SIG-M5 treated with dmso at 0.1 percent for 504 hours (cell line): ENCODE data around the gene RLBP1.

Experiments used
- DNase-seq: peaks from one replicate; lab custom pipeline; 2025; ENCODE audit not compliant: unreplicated experiment; lab: John Stamatoyannopoulos, UW

The RLBP1 gene

DNA sequence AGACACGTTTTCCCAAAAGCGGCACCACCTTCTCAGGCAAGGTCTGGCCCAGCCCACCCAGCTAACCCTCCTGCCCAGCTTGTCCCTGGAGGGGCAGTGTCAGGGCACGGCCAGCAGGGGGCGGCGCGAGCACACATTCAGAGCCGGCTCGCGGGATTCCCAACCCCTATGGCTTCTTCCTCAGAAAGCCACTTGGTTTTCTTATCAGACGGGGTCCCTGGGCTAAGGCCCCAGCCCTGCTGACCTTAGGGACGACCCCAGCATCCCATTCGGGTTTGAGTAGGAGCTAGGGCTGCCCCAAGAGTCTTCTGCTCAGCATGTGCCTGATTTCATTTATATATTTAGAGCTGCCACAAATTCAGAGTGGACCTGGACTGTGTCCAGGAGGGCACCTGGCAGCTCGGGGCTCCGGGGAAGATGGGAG is 14.5 kb downstream of the RLBP1 start:
- peak; percentile 49 for DNase-seq

GRCh38 chr15:89205991-89206585 is 15.3 kb downstream of the RLBP1 start:
- DNase-seq: no peak

DNA sequence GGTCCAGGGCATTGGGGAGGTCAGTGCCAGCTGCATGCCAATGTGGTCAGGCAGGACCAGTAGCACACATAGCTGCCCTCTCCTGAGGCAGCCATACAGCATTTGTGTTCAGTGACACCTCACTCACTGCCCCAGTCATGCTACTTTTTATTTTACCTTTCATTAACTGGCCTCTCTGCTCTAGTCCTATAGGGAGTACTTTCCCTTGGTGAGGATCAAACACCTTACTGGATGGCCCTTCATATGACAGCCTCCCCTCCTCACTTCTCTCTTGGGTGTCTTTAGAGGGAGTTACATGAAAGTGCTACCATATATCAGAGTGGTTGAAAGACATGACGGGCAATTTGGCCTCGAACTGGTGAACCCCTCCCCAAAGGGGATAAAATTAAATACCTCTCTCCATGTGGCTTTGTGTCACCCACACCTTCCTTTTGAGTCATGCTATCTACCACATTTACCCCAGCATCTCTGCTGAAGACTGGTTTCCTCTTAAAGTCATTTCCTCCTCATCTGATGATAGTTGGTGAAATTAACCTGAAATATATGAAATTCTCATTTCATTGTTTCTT is 17.6 kb downstream of the RLBP1 start:
- DNase-seq: no peak

DNA sequence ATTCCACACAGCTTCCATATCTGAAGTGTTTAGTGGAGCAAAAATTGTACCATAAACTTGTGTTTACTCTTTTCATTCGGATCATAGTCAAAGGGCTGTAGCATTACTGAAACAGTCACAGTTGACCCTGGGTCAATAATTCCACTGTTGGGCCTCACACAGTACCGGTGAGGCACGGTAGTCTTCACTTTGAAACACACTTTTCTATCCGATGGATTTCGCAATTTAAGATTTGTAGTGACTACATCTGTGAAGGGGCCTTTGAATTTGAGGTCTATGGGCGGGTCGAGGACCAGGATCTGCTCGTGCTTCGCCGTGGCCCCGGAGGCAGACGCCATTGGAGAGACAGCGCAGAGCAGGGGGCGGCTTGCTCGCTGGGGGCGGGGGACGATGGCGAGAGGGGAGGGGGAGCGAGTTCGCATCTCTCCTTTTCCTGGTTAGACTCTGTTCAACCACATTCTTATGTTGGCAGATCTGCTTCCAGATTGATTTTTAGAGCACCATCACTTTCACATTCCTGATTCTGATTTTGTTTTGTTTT is 19.8 kb downstream of the RLBP1 start:
- DNase-seq: no peak

DNA sequence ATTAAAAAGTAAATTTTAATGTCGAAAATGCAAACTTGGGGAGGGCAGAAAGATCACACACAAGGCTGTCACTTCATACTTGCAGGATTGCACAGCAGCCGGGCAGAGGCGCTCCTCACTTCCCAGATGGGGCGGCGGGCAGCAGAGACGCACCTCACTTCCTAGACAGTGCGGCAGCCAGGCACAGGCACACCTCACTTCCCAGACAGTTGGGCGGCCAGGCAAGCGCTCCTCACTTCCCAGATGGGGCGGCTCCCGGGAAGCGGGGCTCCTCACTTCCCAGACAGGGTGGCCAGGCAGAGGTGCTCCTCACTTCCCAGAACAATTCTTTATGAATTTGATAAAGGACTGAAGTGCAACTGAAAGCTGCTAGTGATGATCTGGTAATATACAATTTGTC is 21.2 kb downstream of the RLBP1 start:
- DNase-seq: no peak

- no peak for DNase-seq
These were observed 21.6 kb downstream of the RLBP1 start for GRCh38 chr15:89199746-89200145.

DNA sequence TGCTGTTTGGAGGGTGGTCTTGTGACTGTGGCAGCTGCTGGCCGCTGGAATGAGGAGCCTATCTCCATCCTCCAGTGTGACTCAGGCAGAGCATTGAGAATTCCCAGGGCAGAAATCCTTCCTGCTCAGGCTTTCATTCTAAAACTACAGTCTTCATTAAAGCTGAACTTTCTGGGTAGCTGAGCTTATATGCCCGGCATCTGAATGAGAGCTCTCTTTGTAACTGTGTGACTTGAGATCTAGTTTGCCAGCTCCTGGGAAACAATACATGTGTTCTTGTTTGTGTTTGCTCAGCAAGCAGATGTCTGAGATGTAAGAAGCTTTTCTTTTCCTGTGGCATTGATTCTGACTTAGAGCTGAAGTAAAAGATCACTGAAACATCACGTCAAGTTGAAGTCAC is 22.4 kb downstream of the RLBP1 start:
- no peak for DNase-seq

GRCh38 chr15:89198196-89198595 is 23.2 kb downstream of the RLBP1 start:
- no peak for DNase-seq

GRCh38 chr15:89197503-89197971 is 23.8 kb downstream of the RLBP1 start:
- DNase-seq: peak; percentile 3

DNA sequence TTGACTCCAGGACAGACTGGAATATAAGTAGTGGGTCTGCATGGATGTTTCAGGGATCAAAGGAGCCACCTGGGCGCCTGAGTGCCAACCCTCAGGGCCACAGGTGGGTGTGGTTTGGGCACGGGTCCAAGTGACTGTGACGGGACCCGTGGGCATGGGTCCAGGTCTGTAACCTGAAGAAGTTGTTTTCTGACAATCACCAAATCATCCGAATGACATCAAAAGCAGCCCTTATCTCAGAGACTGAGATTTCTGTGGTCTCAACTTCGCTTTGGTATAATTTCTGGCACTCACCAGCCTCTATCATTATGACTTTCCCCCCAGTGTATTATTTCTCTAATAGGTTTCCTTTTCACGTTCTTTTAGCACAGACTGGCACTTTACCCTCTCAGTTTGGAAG is 24.4 kb downstream of the RLBP1 start:
- DNase-seq: no peak

DNA sequence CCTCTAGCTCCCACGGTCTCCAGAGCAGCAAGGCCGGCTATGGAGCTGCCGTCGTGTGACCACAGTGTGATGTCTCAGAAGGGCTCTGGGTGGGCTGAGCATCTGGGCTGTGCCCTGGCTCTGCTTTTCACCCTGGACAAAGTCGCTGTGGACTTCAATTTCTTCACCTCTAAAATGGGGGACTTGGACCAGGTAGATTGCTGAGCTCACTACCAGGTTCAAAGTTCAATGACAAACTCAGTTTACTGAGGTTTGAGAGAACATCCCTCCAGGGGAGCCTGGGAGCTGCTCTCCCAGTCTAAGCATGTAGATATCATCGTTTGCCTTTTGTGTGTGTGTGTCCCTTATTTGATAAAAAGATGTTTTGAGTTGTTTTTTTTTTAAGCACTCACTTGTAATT is 25.1 kb downstream of the RLBP1 start:
- DNase-seq: no peak

DNA sequence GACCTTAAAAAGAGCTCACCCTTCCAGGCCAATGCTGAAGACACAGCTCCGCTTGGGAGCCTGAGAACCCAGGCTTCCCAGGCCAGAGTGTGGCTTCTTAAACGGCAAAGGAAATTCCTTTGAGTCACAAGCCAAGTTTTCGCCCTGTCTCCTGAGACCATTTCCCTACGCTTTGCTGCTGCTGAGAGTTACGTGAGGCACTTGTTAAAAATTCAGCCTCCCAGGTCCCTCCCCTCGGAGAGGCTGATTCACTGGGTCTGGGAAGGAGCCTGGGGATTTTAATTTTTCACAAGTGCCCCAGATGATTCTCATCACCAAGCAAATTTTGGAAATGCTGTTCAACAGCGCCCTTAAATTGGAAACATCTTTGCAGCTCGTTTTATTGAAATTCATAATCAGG is 25.5 kb downstream of the RLBP1 start:
- DNase-seq: no peak

GRCh38 chr15:89194608-89195007 is 26.8 kb downstream of the RLBP1 start:
- DNase-seq: no peak

GRCh38 chr15:89192766-89193165 is 28.6 kb downstream of the RLBP1 start:
- DNase-seq: no peak

DNA sequence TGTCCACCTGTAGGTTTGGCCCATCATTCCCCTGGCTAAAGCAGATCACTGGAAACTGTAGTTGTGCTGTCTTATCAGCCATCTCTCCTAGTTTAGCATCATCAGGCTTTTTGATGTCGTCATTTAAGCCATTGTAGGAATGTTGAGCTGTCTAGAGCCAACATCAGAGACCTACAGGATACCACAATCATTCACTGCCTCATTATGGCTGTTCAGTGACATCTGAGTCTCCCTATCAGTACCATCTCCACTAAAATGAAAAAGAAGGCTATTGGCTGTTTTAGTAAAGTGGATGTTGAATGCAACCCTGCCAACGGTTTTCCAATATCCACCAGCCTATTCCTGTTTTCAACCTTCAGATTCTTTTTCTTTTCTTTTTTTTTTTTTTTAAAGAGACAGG is 29.2 kb downstream of the RLBP1 start:
- DNase-seq: no peak

- DNase-seq: no peak
These were observed 33.3 kb downstream of the RLBP1 start for GRCh38 chr15:89187986-89188514.

GRCh38 chr15:89187301-89187985 is 33.9 kb downstream of the RLBP1 start:
- DNase-seq: no peak

DNA sequence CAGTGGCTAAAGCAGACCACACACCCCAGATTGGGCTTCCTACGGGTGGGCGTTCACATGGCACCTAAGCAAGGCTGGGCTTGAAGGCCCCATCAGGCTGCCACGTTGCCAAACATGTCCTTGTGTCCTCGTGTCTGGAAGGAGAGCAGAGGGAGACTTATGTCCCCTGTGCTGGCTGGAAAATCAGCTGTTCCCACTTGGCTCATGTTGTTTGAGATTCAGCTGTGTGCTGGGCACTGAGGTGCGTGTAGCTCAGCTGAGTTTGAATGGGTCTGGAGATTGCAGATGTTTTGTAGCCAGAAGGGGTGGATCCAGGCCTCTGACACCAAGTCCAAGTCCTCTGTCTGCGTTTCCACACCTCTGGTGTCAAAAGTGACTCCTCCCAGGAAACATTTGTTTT is 34.6 kb downstream of the RLBP1 start:
- no peak for DNase-seq

- no peak for DNase-seq
These were observed 36.4 kb downstream of the RLBP1 start for GRCh38 chr15:89184886-89185526.

DNA sequence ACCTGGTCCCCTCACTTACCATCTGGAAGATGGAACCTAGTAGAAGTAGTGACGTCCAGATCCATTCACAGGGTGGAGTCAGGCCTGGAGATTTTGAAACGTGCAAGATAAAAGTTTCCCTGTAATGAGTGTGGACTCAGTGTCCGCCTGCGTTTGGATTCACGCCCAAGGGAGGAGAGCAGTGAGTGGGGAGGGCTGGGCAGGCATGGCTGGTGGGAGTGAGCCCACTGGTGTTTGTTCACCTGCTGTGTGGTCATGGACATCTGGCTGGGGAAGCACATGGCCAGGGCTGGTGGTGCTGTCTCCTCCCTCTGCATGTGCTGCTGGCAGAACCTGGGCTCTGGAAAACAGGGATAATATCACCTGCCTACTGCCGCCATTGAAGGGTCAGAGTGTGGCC is 37.0 kb downstream of the RLBP1 start:
- DNase-seq: no peak
